H1 (cell line): Measurements from ENCODE around the gene ARHGEF19.

ENCODE experiments used
- CEBPB ChIP-seq: IDR thresholded peaks from 2 replicates; pipeline ENCODE4 v1.6.1; 2012; ENCODE audit warnings: low read depth, low read length
- CTCF ChIP-seq, 3 experiments: IDR thresholded peaks; 1 replicate in 2 of 3; 2 replicates in 1 of 3; pipeline versions ENCODE4 v1.5.1 to v1.6.1; 2011; ENCODE audit warnings: low read length in 3 of 3, mild to moderate bottlenecking in 3 of 3, inconsistent platforms in 2 of 3, low read depth in 1 of 3, moderate library complexity in 1 of 3; ENCODE audit not compliant: insufficient read depth in 1 of 3; ENCODE audit errors: control extremely low read depth in 1 of 3
- KDM5A ChIP-seq: fragments of 200-600 bp; IDR thresholded peaks from 2 replicates; pipeline ENCODE4 v1.7.1; 2012; ENCODE audit warnings: mild to moderate bottlenecking, low read length, inconsistent platforms, mixed read lengths
- MAFK ChIP-seq: IDR thresholded peaks from 2 replicates; pipeline ENCODE4 v1.6.1; 2012; ENCODE audit warnings: low read depth, mild to moderate bottlenecking, improper control_type of control experiment, low read length
- MAX ChIP-seq: IDR thresholded peaks from 2 replicates; pipeline ENCODE4 v1.6.1; 2012; ENCODE audit warnings: inconsistent platforms
- POLR2A ChIP-seq, 2 experiments: IDR thresholded peaks; 1 replicate in 1 of 2; 2 replicates in 1 of 2; pipeline ENCODE4 v1.6.1; 2011; ENCODE audit warnings: low read depth in 2 of 2, low read length in 2 of 2, mild to moderate bottlenecking in 2 of 2; ENCODE audit errors: control extremely low read depth in 1 of 2
- RNF2 ChIP-seq: fragments of 200-900, 300-1000 bp; sonication (generic); IDR thresholded peaks from 2 replicates; pipeline ENCODE4 v1.7.1; 2016; ENCODE audit warnings: borderline replicate concordance, low read depth, mild to moderate bottlenecking, antibody characterized with exemption, low read length; ENCODE audit not compliant: poor library complexity, severe bottlenecking; ENCODE audit errors: missing control alignments
- SP1 ChIP-seq: IDR thresholded peaks from 2 replicates; pipeline ENCODE4 v1.6.1; 2011; ENCODE audit warnings: low read depth, low read length
- SUZ12 ChIP-seq: fragments of 200-600 bp; sonication (generic); IDR thresholded peaks from 2 replicates; pipeline ENCODE4 v1.6.1; 2012; ENCODE audit warnings: mild to moderate bottlenecking, inconsistent platforms, low read length, moderate library complexity, mixed read lengths
- TAF1 ChIP-seq: IDR thresholded peaks from 2 replicates; pipeline ENCODE4 v1.6.1; 2011; ENCODE audit warnings: mild to moderate bottlenecking, low read depth, low read length
- USF2 ChIP-seq: IDR thresholded peaks from 2 replicates; pipeline ENCODE4 v1.6.1; 2011; ENCODE audit warnings: low read length, improper control_type of control experiment

- no peak for TF ChIP-seq MAX
- TF ChIP-seq TAF1: no peak
- TF ChIP-seq CTCF (IDR thresholded peaks at IDR 0.05; ENCODE audit: control extremely low read depth in 1 of 3, insufficient read depth in 1 of 3, low read depth in 1 of 3, low read length in 3 of 3): no peak
- no peak for TF ChIP-seq USF2
- no peak for TF ChIP-seq SUZ12
- TF ChIP-seq MAFK: no peak
- TF ChIP-seq KDM5A: no peak
- no peak for TF ChIP-seq RNF2
- TF ChIP-seq POLR2A (IDR thresholded peaks at IDR 0.05; ENCODE audit: control extremely low read depth in 1 of 2, low read depth in 2 of 2, low read length in 2 of 2): no peak
- TF ChIP-seq CEBPB: no peak
- no peak for TF ChIP-seq SP1
These were observed 7.6 kb upstream of the ARHGEF19 start for GRCh38 chr1:16219968-16220500.
